Renal pelvis (tissue), 4 donors: ENCODE measurements around the gene MMUT. TPM values are rescaled to one million over a fixed set of nuclear protein-coding genes. Genes with fewer than 3 reads are reported as not detected.
A peak's percentile ranks its signal among the peaks of the same experiment; 100 is the strongest.
"Not testable (repeated sequence)": the region's sequence is repeated elsewhere in the genome, so short reads cannot be mapped to it uniquely, and the experiment has no call there.

Source experiments
- DNase-seq: peaks from one replicate; pipeline ENCODE4 v3.0.0-alpha.2; 2013
- polyA plus RNA-seq, 3 donors: library from polyadenylated mRNA; unstranded; fragments of 120-200 nt; gene quantifications; one replicate each; pipeline ENCODE4 v1.2.1, GENCODE V29; 2013; ENCODE audit not compliant: insufficient read length in 3 of 3

The MMUT gene
- polyA plus RNA-seq, 3 donors: 44.4 to 46.3 (median 44.8) TPM

DNA sequence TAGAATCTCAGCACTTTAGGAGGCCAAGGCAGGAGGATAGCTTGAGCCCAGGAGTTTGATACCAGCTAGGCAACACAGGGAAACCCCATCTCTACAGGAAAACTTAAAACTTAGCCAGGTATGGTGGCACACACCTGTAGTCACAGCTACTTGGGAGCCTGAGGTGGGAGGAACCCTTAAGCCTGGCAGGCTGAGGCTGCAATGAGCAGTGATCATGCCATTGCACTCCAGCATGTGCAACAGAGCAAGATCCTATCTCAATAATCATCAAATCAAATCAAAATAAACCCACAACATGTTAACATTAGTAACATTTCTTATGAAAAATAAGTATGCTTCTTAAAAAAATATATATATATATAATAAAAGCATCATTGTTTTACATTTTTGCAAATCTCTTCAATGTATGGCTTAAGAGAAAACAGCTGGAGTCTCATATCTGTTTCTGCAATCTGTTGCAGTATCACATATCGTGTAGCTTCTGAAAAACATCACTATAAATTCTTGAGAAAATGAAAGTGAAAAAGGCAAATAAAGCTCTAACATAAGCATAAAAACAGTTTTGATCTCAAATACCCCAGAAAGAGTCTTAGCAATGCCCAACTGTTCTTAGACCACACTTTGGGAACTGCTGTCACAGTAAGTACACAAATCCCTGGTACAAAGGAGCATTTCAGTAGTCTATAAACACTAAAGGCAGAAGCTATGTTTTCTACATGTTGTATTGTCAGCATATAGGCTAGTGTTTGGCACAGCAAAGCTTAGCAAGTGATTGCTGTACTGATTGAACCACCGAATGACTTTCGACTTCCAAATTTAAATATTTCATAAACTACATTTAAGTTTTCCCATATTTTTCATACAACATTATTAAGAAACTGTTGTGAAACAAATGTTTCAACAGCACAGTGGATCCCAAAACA is 8.0 kb downstream of the MMUT start:
- no peak for DNase-seq

DNA sequence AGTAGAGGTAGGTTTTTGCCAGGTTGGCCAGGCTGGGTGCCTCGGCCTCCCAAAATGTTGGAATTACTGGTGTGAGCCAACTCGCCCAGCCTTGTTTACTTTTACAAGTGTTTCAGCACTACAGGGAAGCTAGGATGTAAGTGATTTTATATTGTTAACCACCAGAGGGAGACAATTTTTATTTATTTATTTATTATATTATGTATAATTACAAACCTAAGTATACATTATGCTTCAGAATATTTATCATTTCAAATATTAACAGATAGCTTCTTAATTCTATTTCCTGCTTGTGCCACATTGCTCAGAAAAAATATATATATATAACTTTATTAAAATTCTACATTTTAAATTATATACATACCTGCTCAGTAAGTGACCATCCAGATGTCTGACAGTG is 9.8 kb downstream of the MMUT start:
- no peak for DNase-seq

DNA sequence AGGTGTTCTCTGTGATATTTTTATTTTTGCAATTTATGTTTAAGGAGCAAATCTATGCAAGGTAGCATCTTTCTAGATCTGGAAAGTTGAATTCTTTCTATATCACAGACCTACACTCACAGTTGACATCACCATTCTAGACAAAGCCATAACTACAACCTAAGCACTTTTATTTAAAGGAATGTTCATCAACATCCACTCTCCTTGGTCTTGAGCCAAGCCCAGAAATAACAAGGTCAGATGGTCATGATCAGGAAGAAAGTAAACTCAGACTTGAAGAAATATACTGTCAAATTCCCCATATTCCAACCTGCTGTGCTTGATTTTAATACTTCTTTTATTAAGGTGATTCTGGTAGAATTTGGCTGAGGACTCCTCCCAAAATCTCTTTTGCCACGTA is 32.2 kb downstream of the MMUT start:
- no peak for DNase-seq

DNA sequence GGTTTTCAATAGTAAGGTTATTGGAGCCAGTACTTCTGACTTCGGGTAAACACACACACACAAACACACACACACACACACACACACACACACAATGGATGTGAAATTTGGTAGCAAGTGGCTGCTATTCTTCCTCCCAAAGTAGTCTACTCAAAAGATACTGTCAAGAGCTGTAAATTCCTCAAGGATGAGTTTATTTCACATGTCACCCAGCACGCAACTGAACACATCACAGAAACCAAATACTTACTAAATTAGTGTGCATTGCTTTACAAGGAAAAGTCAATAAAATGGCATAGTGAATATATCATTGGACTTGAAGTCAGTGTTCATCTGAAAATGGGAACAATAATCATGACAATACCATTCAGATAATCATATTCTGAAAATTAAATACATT is 32.9 kb downstream of the MMUT start:
- DNase-seq: no peak

DNA sequence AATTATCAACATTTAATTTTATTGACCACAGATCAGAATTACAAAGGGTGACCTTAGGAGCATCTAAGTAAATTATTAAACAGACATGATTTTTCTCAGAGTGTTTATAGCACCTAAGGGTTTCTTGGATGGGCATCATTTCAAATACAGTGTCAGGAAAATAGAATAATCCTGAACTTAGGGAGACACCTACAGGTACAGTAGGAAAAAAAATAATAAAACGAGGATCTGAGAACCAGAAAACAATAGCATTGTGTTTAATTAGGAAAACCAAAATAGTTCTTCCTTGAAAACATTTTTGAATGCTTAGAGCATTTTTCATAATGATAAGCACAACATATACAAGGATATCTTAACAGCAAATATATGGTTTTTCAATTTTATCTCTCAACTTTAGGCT is 39.2 kb downstream of the MMUT start:
- no peak for DNase-seq

DNA sequence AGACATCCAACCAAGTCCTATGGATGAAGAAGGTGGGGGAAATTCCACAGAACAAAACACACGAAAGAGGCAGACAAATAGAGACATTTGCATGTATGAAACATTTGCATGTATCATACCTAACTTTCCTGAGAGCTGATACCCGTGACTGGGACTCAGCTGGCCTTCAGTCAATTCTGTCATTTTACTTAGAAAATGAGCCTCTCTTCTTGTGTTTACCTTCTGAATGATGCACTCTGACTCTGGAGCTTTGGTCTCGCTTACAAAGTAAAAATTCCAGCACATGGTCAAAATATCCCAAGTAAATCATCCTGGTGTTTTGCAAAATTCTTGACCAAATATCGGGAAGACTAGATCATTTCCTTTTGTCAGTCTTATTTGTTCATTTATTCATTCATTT is 46.9 kb downstream of the MMUT start:
- no peak for DNase-seq

DNA sequence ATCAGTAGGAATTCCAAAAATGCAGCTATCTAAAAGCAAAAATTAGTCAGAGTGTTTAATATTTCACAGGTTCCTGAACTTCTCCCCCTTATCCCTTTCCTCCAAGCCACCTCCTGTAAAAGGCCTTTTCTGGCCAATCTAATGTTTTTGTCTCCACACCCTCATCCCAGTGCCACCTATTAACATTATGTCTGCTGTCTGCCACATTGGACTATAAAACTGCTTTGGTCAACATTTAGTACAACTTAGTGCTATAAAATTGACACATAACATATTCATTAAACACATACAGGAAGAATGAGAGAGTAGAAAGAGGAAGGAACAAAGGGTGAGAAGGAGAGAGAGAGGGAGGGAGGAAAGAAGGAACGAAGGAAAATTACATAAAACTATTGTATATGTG is 47.7 kb downstream of the MMUT start:
- DNase-seq: no peak

DNA sequence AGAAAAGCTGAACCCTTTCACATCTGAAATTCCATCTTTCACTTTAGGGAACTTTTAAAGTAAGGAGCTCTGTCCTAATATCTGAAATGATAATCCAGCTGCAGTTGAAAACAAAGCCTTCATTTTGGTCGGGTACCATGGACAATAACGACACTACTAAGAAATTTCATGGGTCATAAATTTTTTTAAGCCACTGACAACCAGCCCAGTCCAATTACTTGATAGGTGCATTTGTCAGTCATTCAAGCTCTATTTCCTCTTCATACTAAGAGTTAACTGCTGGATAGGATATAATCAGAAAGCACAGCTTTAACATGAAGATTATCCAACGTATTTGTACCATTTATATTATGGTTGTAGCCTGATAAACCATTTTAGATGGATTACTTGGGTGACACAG is 52.5 kb downstream of the MMUT start:
- no peak for DNase-seq

DNA sequence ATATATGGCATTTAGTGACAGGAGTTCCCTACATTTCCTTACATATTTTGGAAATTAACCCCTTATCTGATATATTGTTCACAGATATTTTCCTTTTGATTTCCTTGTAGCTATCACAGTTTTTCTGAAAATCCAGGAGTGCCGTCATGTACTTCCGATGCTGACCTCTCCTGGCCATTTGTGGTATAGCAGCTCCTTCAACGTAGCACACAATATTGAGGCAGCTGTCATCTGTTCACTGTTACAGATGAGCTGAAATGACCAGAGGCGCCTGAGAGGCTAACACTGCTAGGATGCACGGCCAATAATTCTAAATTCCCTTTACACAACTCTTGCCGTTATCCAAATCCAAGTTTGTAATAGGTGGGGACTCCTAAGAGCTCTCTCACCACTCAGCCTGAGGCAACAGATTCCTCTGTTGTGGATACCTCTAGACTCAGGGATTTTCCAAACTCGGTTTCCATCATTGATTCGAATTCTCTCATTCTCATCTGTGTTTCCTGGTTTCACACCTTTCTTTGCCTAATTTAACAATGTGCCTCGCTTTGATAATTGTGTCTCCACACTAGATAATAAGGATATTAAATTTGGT is 53.0 kb downstream of the MMUT start:
- peak; percentile 64 for DNase-seq

DNA sequence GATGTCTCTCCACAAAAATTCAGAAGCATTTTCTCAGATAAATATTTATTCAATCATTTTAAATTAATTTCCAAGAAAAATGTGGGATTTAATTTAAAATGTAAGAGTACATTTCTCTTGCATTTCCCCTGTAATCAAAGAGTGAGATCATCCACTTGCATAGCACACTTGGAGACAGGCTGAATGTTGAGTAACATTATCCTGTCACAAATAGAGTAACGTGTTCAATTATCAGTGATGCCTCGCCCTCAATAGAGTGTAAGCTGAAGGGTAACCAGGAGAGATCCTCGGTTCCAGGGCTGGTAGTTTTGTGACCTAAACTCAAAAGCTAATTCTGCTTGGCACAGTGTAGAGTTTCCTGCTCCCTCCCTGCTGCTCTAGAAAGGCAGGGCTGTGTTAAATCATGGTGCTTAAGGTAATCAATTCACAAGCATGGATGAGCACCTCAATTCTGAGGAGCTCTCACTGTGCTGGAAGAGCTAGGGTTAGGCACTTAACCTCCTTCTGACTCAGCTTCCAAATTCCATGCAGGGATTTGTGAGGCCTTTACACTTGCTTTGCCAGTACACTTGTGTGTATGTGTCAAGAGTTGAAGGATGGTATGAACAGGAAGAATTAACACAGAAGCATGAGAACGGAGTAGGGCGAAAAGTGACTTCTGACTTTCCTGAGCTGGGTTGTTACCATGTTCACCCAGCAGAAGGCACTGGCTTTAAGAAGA is 56.6 kb downstream of the MMUT start:
- no peak for DNase-seq

DNA sequence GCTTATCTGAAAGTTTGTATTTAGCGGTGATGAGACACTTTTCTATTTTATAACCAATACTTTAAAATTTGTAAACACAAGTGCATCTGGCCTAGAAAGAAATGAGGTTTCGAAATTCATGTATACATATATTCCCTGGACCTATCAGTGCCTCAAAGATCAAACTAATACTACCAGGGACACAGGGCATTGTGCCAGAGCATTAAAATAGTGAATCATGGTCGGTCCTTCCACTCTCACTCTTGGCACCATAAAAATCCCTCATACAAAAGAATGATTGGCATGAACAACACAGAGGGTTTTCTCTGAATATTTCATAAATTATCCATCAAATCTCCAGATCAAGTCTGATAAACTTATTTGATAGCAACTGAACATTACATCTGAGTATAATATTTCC is 62.0 kb downstream of the MMUT start:
- no peak for DNase-seq

DNA sequence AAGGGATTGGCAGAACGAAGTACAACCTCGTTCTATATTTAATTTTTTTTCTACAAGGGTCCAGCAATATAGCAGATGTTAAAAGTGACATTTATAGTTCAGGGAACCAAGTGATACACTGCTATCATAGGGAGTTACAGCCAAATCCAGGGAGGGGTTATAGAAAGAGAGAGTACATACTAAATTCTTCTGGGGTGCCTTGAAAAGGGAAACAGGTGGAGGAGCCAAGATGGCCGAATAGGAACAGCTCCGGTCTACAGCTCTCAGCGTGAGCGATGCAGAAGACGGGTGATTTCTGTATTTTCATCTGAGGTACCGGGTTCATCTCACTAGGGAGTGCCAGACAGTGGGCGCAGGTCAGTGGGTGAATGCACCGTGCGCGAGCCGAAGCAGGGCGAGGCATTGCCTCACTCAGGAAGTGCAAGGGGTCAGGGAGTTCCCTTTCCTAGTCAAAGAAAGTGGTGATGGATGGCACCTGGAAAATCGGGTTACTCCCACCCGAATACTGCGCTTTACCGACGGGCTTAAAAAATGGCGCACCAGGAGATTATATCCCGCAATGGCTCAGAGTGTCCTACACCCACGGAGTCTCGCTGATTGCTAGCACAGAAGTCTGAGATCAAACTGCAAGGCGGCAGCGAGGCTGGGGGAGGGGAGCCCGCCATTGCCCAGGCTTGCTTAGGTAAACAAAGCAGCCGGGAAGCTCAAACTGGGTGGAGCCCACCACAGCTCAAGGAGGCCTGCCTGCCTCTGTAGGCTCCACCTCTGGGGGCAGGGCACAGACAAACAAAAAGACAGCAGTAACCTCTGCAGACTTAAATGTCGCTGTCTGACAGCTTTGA is 76.2 kb downstream of the MMUT start:
- DNase-seq: not testable (repeated sequence)

DNA sequence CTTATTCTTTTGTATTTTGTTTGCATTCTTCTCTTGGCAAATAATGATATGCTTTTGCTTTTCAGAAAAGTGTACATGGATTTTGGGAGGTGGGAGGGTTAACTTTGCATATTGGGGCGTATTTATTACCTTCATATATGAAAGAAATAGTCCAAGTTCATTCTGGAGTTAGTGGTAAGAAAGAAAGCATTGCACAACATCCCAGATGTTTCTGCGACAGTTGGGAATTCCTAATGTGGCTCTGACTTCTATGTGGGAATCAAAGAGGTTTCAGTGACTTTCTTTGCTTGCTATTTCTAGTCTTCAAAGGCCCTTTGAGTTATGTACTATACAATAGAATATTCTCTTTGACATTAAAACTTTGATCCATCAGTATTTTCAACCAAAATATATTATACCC is 78.1 kb downstream of the MMUT start:
- no peak for DNase-seq

Other genes starting within 250 kb of the MMUT start
- 10 to 100 TPM; 10.1 to 10.5 (median 10.2) TPM for gene CENPQ, start 117 bp upstream of the MMUT start, polyA plus RNA-seq
- gene GLYATL3, start 36.7 kb upstream of the MMUT start, polyA plus RNA-seq: not detected
- 1 to 10 TPM in 2 of 3 donors, under 1 TPM in 1; 0.57 to 1.2 (median 1.0) TPM for gene C6orf141, start 87.4 kb upstream of the MMUT start, polyA plus RNA-seq
- gene RHAG, start 173.6 kb upstream of the MMUT start, polyA plus RNA-seq: 1 to 10 TPM in 1 of 3 donors, under 1 TPM in 2; 0.71 to 1.6 (median 0.88) TPM